Activated T-cell treated with anti-CD3 and anti-CD28 coated beads for 1 hour (primary cell): Measurements from ENCODE around the gene SLC7A10.
A peak's percentile ranks its signal among the peaks of the same experiment; 100 is the strongest.

Experiments
- DNase-seq: peaks from one replicate; pipeline ENCODE4 v3.0.0-alpha.2; 2020; ENCODE audit warnings: low read depth

The SLC7A10 gene

DNA sequence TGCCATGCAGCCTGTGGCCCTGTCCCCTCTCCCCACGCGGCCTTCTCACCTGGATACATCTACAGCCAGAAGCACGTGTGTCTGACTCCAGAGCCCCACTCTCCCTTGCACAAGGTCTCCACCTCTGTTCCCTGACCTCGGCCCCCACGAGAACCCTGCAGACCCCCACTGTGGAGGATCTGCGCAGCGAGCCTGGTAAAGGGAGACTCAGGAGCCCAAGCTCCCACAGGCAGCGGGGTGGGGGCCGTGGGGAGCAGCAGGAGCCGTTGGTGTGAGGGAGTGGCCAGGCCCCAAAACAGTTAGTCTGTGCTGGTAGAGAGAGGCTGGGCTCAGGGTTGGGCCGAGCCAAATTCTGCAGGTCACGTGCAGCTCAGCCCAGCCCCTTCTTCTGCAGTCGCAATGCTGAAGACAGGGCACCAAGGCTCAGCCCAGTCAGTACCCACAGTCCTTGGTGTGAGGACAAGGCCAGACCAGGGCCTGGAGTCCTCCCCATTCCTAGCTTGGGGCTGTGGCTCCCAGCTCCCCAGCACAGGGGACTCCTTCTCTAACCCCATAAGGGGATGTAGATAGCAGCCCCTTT lies 28.7 kb upstream of the SLC7A10 start:
- no peak for DNase-seq

DNA sequence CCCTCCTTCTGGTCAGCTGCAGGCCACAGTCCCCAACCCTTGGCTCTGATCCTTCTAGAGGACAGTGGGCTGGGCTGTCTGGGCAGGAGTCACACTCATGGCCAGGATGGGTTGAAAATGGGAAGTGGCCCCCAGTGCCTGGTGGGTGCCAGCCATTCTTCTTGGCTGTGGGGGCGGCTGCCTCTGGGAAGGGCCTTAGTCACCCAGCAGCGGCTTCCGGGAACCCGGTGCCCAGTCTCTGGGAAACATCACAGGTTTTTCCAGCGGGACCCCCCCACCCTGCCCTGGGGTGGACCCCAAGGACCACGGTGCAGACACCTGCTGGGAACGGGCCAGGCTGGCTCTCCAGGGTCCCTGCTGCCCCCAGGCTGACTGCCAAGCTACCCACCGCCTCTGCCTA lies 27.3 kb upstream of the SLC7A10 start:
- no peak for DNase-seq

- DNase-seq: no peak
Observed at GRCh38 chr19:33252418-33252962, 26.8 kb upstream of the SLC7A10 start.

- DNase-seq: no peak
Observed at GRCh38 chr19:33251526-33252090, 26.0 kb upstream of the SLC7A10 start.

DNA sequence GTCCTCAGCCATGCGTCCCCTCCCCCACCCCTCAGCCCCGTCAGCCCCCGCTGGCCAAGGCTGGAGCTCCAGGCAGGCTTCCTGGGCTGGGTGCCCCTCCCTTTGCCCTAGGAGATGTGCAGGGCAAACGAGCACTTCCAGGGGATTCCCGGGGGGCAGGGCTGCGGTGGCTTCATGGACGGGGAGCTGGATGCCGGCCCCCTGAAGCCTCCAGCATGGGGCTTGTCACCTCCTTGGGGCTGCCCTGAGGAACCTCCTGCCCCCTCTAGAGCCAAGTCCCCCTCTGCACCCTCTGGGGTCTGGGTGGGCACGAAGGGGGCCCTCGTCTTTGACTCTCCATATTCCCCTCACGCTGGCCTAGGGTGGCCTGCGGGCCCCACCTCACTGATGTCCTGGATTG lies 25.4 kb upstream of the SLC7A10 start:
- no peak for DNase-seq

DNA sequence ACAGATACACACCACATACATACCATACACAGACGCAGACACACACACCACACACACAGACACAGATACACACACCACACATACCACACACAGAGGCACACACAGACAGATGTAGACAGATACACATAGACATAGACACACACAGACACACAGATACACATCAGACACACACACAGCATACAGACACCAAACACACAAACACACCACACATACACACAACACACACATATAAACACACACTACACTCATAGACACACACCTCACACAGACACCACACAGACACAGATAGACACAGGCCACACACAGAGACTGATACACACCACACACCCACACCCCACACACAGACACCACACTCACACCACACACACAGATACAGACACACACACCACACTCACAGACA lies 24.9 kb upstream of the SLC7A10 start:
- DNase-seq: no peak

- DNase-seq: no peak
Observed at GRCh38 chr19:33249740-33250366, 24.2 kb upstream of the SLC7A10 start.

DNA sequence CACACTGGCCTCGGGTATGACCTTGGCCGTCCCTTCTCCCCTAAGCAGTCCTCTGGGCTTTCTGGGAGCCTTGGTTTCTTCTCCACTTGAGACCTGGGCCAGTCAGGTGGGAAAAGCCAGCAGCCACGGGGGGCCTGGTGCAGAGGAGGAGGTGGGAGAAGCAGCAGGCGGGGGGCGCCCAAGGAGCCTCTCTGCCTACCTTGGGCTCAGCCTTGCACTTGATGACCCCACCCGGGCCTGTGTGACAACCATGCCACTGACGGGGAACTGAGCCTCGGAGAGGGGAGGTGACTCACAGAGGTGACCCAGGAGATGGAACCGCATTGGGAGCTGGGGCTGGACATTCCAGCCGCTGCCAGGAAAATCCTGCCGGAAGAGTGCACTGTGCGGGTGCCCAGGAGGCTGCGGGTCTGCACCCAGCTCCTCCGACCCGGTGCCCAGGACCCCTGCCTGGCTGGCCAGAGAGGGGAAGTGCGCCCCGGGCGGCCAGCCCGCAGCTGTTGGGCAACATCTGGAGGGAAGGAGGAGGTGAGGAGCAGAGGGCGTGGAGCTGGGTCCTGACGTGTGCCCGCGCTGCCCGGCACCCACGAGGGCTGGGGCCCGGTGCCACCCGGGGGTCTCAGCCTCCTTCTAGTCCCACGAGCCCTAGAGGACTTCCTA lies 23.4 kb upstream of the SLC7A10 start:
- no peak for DNase-seq

- no peak for DNase-seq
Observed at GRCh38 chr19:33248553-33248953, 22.9 kb upstream of the SLC7A10 start.

- DNase-seq: no peak
Observed at GRCh38 chr19:33248104-33248503, 22.5 kb upstream of the SLC7A10 start.

DNA sequence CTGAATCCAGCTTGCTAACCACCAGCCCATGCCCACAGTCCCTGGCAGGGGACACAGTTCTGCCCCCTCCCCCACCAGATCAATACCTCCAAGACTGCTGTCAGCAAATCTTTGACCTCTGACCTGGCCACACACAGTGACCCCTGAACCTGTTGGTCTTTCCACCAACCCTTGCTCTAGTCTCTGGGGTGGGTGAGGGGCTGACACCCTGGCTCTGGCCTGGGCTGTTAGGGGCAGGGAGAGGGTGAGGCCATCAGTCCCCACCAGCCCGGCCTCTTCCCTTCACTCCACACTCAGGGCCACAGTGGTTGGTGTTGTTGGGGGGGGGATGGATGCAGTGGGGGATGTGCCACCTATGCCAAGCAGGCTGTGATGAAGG lies 21.8 kb upstream of the SLC7A10 start:
- no peak for DNase-seq

GRCh38 chr19:33246709-33247440 lies 21.2 kb upstream of the SLC7A10 start:
- DNase-seq: no peak

GRCh38 chr19:33245948-33246708 lies 20.5 kb upstream of the SLC7A10 start:
- no peak for DNase-seq

DNA sequence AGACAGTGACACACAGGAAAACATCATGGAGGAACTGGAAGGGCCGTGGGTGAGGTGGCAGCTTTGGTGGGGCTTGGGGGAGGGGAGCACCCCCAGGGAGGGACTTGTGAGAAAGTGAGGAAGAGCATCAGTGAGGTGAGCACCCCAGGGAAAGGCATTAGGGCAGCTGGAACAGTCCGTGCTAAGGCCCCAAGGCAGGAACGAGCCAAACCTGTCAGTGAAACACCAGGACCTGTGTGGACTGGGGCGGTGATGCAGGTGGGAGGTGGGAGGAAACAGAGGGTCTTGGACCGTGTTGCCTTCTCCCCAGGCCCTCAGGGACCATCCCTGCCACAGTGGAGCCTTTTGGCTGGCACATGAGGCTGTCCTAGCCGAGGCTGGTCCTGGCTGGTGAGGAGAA lies 17.3 kb upstream of the SLC7A10 start:
- no peak for DNase-seq

GRCh38 chr19:33242131-33242530 lies 16.5 kb upstream of the SLC7A10 start:
- DNase-seq: no peak

- peak; percentile 11 for DNase-seq
Observed at GRCh38 chr19:33241530-33242101, 16.0 kb upstream of the SLC7A10 start.

- no peak for DNase-seq
Observed at GRCh38 chr19:33241091-33241529, 15.5 kb upstream of the SLC7A10 start.

- DNase-seq: no peak
Observed at GRCh38 chr19:33240181-33240771, 14.6 kb upstream of the SLC7A10 start.

DNA sequence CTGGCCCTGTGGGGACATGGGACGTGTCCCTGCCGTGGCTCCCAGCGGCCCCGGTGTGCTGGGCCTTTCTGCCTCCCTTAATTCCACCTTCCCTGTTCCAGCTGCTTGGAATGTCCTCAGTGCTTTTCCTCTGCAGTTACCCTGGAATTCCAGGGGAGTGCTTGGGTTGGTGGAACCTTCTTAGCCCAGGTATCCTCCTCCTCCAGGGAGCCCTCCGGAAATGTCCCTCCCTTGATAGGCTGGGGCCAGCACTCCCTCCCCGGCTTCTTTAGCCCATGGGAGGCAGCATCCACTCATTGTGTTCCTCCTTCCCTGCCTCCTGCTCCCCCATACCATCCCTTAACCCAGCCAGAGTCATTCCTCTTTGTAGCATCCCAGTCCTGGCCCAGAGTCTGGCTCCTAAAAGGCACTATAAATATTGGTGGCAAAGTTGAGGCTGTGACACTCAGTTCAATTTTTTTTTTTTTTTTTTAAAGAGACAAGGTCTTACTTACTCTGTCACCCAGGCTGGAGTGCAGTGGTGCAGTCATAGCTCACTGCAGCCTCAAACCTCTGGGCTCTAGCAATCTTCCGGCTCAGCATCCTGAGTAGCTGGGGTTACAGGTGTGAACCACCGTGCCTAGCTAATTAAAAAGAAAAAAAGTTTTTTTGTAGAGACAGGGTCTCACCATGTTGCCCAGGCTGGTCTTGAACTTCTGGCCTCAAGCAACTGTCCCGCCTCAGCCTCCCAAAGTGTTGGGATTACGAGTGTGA lies 13.7 kb upstream of the SLC7A10 start:
- no peak for DNase-seq
